ENCODE results near the gene GADD45GIP1.

The GADD45GIP1 gene

DNA sequence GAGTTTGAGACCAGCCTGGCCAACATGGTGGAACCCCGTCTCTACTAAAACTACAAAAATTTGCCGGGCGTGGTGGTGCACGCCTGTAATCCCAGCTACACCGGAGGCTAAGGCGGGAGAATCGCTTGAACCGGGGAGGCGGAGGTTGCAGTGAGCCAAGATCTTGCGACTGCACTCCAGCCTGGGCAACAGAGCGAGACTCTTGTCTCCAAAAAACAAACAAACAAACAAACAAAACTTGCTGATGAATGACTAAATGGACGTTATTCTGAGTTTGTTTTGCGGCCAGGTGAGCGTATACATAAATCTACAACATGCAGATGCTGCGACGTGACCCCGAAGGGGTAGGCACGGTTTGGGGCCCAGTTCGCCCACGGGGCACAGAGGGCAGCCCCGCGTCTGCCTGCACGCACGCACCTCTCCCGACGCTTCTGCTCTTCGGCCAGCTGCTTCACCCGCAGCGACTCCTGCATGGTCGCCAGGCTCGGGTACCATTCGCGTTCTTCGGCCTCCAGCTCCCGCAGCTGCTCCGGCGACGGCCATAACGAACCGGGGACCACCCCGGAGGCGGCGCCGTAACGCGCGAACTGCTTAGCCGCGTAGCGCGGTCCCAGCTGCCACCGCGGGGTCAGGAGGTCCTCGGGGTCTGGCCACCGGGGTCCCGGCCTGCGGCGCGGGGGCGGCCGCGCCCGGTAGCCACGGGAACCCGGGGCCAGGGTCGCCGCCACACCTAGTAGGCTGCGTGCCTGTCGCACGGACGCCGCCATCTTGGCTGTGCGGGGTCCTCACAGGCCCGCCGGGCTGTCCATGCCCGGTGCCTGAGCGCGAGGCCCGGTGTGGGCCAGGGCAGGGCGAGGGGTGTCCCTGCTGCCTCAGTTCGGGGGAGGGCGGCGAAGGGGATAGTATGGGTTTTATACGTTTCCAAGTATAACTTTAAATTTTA lies at the start of gene GADD45GIP1:
TSS of gene GADD45GIP1 (minus strand) at position 778 of the 943 bp plus-strand sequence. CDS start at position 767, 11 bp downstream.
- peak; percentile 35 for DNase-seq

DNA sequence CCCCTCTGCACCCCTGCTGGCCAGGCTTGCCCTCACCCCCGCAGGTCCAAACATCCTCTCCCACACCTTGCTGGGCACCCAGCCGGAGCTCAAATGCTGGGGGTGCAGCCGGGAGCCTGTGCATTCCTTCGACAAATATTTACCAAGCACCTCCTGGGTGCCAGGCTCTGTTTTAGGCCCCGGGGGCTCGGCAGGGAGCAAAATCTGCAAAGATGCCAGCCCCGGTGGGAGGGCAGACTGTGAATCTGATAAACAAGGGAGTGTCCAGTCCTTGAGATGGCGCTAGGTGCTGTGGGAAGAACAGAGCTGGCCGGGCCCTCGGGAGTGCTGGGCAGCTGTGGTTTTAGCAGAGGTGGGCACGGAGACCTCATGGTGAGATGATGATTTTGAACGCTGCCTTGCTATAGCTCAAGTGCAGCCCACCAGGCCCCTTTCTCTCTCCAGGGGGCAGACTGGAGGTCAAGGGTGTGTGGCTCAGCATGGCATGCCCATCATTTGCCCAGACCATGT lies 48.9 kb upstream of the GADD45GIP1 start:
- no peak for DNase-seq

- no peak for DNase-seq
These were observed 48.2 kb upstream of the GADD45GIP1 start for GRCh38 chr19:13005253-13005652.

- DNase-seq = no peak
These were observed 47.2 kb upstream of the GADD45GIP1 start for GRCh38 chr19:13004273-13004672.

DNA sequence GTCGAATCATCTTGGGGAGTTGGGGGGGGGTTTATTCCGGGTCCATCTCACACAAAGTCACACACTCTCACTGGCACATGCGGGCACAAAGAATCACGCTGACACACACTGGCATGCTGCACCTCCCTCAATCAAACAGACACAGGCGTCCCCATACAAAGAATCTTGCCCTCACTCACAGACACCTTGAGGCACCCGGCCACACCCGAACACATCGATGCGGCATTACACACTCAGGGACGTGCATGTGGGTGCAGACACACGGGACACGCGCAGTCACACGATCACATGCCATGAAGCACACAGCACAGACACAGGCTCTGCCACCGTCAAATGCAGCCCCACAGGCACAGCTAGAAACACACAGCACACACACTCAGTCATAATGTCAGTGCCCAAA lies 46.1 kb upstream of the GADD45GIP1 start:
- no peak for DNase-seq

- no peak for DNase-seq
These were observed 45.3 kb upstream of the GADD45GIP1 start for GRCh38 chr19:13002166-13002898.

- DNase-seq = no peak
These were observed 44.6 kb upstream of the GADD45GIP1 start for GRCh38 chr19:13001502-13002165.

DNA sequence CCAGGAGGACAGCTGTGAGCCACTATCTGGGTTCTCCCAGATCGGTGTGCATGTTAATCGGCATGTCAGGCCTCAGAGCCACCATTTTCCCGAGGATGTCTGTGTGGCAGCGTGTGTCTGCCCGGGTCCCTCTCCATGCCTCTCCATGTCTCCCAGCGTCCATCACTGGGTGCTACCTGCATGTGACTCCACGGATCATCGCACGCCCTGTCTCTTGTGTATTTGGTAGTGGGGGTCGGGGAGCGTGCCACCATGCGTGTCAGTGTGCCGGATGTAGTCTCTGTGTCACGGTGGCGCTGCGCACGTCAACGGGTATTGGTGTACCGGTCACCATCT lies 44.1 kb upstream of the GADD45GIP1 start:
- no peak for DNase-seq

GRCh38 chr19:12997967-12998940 lies 41.2 kb upstream of the GADD45GIP1 start:
- DNase-seq = no peak

- no peak for DNase-seq
These were observed 40.4 kb upstream of the GADD45GIP1 start for GRCh38 chr19:12997179-12997966.

DNA sequence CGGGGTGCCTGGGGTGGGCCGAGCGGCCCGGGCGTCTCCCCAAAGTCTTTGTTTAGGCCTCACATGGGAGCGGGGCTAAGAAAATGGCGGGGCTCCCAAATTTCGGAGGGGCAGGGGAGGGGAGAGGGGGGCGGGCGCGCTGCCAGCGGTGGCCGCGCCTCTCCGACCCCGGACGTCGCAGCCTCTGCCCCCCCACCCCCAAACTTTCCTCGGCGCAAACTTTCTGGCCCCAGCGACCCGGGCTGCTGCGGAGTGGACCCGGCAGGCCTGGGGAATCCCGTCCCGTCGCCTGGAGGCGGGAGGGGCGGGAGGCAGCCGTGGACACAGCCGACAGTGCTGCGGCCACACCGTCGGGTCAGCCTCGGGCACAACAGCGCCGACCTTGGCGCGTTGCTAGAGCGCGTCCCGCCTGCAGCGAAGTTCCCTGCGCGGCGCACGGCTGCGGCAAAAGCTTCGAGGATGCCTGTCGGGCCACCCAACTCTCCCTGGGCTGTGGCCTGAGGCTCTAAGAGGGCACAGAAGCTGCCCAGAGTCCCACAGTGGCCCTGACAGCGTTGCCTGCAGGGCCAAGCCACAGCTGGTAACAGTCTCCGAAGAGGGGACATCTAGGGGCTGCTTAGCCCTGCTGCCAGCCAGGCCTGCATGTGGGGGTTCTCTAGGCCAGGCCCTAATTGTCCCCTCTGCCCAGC lies 39.5 kb upstream of the GADD45GIP1 start:
- DNase-seq = no peak

DNA sequence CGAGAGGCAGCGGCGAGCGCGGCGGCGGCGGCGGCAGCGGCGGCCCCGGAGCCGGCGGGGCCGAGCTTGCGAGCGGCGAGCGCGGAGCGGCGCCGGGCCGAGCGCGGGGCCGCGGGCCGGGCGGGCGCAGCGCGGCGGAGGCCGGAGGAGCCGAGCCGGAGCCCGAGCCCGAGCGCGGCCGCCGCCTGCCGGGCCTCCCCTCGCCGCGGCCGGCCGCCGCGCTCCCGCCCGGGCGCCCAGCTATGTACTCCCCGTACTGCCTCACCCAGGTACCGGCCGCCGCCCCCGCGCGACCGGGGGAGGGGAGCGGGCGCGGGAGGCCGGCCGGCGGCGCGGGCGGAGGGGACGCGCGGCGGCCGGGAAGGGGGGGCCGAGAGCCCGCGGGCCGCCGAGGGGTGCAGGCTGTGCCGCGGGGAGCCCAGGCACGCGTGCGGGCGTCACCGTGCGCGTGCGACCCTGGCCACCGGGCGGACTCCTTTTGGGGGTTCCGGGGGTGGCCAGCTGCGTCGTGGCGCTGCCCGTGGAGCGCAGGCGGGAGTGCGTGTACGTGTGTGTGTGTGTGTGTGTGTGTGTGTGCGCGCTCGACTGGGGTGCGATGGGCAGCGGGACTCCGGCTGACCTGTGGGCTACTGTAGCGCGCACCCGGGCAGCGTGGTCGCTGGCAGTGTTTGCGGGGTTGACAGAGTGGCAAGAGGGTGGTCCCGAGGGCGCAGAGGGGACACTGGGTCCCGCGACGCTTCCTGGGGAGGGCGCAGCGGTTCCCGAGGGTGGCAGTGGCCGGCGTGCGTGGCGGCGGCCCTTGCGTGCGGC lies 38.8 kb upstream of the GADD45GIP1 start:
- DNase-seq = no peak

GRCh38 chr19:12994701-12995595 lies 37.9 kb upstream of the GADD45GIP1 start, which contains the start of gene NFIX:
Gene NFIX, plus strand, starts transcription at chr19:12995475. Its CDS starts 363 bp downstream, at chr19:12995838.
- no peak for DNase-seq

DNA sequence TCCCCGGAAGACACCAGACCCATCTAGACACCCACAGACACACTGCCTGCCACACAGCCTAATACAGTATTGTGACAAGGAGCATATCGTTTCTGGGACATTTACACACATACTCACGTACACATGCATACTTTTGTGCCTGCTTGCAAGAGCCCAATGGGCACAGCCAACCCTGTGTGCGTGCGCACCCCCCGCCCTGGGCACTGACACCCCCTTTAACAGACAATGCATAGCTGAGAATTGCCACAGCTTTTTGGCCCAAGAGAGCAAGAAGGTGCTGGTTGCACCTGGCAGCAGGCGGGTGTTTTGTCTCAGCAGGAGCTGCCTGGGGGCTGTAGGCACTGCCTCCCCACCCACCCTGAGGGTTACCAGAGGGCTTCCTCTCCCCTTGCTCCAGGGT lies 36.5 kb upstream of the GADD45GIP1 start:
- DNase-seq = no peak

- DNase-seq = no peak
These were observed 35.7 kb upstream of the GADD45GIP1 start for GRCh38 chr19:12992729-12993128.

DNA sequence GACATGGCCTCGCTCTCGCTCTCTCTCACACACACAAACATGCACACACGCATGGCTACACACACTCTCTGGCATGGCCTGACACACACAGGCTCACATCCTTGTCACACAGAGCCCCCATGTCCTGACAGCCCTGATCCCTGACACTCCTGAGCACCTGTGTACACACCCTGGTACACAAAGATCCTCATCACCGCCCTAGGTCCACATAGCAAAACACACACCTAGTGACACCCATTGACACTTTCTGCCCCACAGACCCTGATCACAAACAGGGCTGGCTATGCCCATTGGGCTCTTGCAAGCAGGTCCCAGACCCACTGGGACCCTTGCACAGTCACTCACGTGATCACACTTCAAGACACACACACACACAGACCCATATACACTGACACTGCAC lies 34.3 kb upstream of the GADD45GIP1 start:
- no peak for DNase-seq

- DNase-seq = no peak
These were observed 33.8 kb upstream of the GADD45GIP1 start for GRCh38 chr19:12990853-12991252.

DNA sequence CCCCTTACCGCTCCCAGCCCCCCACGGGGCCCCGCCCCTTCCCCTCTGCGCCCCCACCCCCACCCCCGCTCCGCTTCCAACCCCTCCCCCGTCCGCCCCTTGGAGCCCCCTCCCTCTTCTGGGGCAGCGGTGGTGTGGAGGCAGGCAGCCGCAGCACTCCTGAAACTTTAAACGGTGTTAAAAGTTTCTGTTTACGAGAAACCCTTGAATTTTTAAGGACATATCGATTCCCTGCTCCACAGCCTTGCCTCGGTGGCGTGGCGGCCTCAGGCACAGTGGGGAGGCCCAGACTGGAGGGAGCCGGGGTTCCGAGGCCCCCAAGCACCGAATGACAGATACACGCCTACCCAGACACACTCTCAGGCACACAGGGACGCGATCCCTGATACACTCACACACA lies 33.4 kb upstream of the GADD45GIP1 start:
- DNase-seq = no peak

All from kidney glomerular epithelial cell (primary cell).